Lung (tissue), 12 donors: ENCODE data around the gene EDEM3. TPM values are rescaled to one million over a fixed set of nuclear protein-coding genes. Genes with fewer than 3 reads are reported as not detected.

Experiments used
- ATAC-seq: fragments of 200-7000 bp; cut with Tn5 transposase; one replicate; pipeline ENCODE4 v1.9.1; 2020; ENCODE audit warnings: moderate number of reproducible peaks; ENCODE audit not compliant: insufficient read depth, low FRiP score
- DNase-seq, 3 donors: peaks; one replicate each; pipeline ENCODE4 v3.0.0-alpha.2; 2013 to 2017
- H3K27ac ChIP-seq, 2 donors: one replicate each; pipeline ENCODE4 v1.5.1; 2013; ENCODE audit warnings: mild to moderate bottlenecking in 2 of 2, moderate library complexity in 2 of 2, control low read depth in 1 of 2, inconsistent platforms in 1 of 2, low read depth in 1 of 2, low read length in 1 of 2
- H3K27me3 ChIP-seq, 3 donors: one replicate each; pipeline ENCODE4 v1.5.1; 2013; ENCODE audit warnings: low read length in 2 of 3; ENCODE audit not compliant: control insufficient read depth in 3 of 3, insufficient read depth in 3 of 3
- H3K36me3 ChIP-seq, 4 donors: one replicate each; pipeline ENCODE4 v1.5.1; 2013; ENCODE audit warnings: low read length in 4 of 4, mild to moderate bottlenecking in 1 of 4, moderate library complexity in 1 of 4; ENCODE audit not compliant: control insufficient read depth in 4 of 4, insufficient read depth in 4 of 4
- H3K4me1 ChIP-seq, 5 donors: one replicate each; pipeline ENCODE4 v1.5.1; 2013; ENCODE audit warnings: low read length in 5 of 5, mild to moderate bottlenecking in 2 of 5, moderate library complexity in 1 of 5; ENCODE audit not compliant: control insufficient read depth in 5 of 5, insufficient read depth in 5 of 5
- H3K4me3 ChIP-seq: one replicate; pipeline ENCODE4 v1.5.1; 2013; ENCODE audit warnings: mild to moderate bottlenecking, control low read depth, moderate library complexity
- H3K9ac ChIP-seq, 2 donors: one replicate each; pipeline ENCODE4 v1.5.1; 2013; ENCODE audit warnings: low read length in 2 of 2, control low read depth in 1 of 2; ENCODE audit not compliant: insufficient read depth in 1 of 2
- H3K9me3 ChIP-seq, 4 donors: one replicate each; pipeline ENCODE4 v1.5.1; 2013; ENCODE audit warnings: low read length in 3 of 4, mild to moderate bottlenecking in 1 of 4, moderate library complexity in 1 of 4; ENCODE audit not compliant: control insufficient read depth in 4 of 4, insufficient read depth in 3 of 4
- CTCF ChIP-seq: IDR thresholded peaks from 2 replicates; pipeline ENCODE4 v1.5.1; 2012; ENCODE audit warnings: mild to moderate bottlenecking; ENCODE audit errors: control extremely low read depth, extremely low read depth
- WGBS, 2 donors: extraction: QIAGEN DNeasy Blood & Tissue Kit; methylation state at CpG; one replicate each; pipeline ENCODE4 v1.1.7; 2013; 5-methylcytosine and 5-hydroxymethylcytosine counted together
- polyA plus RNA-seq, 2 donors: library from polyadenylated mRNA; stranded (reverse); fragments of 200-250 nt; gene quantifications; one replicate each; pipeline ENCODE4 v1.2.1, GENCODE V29; 2013
- total RNA-seq, 2 donors: library from RNA; depleted of rRNA in 1 of 2; stranded (reverse); fragments of >200 nt in 1 of 2; gene quantifications; one replicate each; pipeline ENCODE4 v1.2.1, GENCODE V29; 2014 to 2021
- donor health status: control.
- donor health status: control.
- donor health status: Bipolar disorder and iron deficiency.
- donor health status: healthy.
- donor health status: DM: yes; HTN: yes; CAD: no.

EDEM3 gene
- total and polyA plus RNA-seq, 4 donors: 12.2 to 54.9 (median 21.1) TPM

- Histone ChIP-seq H3K27me3 (no peaks in the 10 kb centered on the region), H3K9ac (no peak overlapping the region), H3K36me3 (no peaks in the 10 kb centered on the region), H3K9me3 (peaks cover 0 to 2% (median 0%) of the 10 kb centered on the region in 4 donors), H3K4me3 (no peak overlapping the region), H3K4me1 (peaks cover 0 to under 1% (median 0%) of the 10 kb centered on the region in 5 donors), H3K27ac (no peak overlapping the region)
- TF ChIP-seq CTCF: no peak
- DNase-seq (no peak), ATAC-seq (no peak)
These were observed 99.5 kb downstream of the EDEM3 start for GRCh38 chr1:184655185-184655584.

DNA sequence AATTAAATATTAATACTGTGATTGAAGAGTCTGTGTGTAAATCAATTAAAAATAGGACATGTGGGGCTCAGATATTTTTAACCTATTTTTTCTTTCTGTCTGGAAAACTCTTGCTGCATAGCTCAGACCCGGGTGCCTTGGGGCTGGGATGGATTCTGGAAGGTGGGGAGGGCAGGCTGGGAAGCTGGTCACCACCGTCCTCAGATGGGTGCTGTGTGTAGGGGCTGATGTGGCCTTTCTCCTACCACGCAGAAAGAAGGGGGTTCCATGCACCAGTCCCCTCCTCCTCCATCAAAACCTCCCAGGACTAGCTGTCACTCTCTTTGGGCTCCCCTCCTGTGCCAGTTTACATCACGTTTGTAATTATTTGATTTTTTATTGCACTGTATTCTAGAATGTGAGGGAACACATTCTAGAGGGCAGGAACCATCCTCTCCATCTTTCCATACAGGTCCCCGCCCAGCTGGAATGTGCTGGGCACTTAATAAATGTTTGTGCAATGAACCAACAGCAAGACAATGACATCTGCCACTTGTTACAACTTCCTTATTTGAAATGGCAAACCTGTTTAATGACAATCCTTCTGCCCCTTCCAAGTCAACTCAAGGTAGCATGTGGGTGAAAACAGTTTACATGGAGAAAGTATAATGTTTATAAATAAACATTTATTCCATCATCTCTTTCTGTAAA lies 104.3 kb downstream of the EDEM3 start:
- Histone ChIP-seq H3K4me3 (no peak overlapping the region), H3K9me3 (peaks cover 0 to 2% (median 0%) of the 10 kb centered on the region in 4 donors), H3K9ac (no peak overlapping the region), H3K4me1 (peaks cover 0 to 5% (median 2%) of the 10 kb centered on the region in 5 donors), H3K27ac (no peak overlapping the region), H3K27me3 (no peaks in the 10 kb centered on the region), H3K36me3 (no peaks in the 10 kb centered on the region)
- WGBS, 2 donors: 69 to 86% methylated on average over 5 of the region's 5 CpGs
- no peak for TF ChIP-seq CTCF
- ATAC-seq: no peak
- no peak for DNase-seq

- DNase-seq (no peak), ATAC-seq (no peak)
- H3K9ac ChIP-seq: no peak overlapping the region
These were observed 105.2 kb downstream of the EDEM3 start for GRCh38 chr1:184649451-184649888.

More at GRCh38 chr1:184649451-184649888, 105.2 kb downstream of the EDEM3 start:
- Histone ChIP-seq H3K9me3 (peaks cover 0 to 2% (median 0%) of the 10 kb centered on the region in 4 donors), H3K27ac (peak overlapping the region in 1 of 2 donors; percentile 41), H3K4me1 (peaks cover 0 to 5% (median 2%) of the 10 kb centered on the region in 5 donors), H3K36me3 (no peaks in the 10 kb centered on the region), H3K4me3 (no peak overlapping the region), H3K27me3 (no peaks in the 10 kb centered on the region)
- TF ChIP-seq CTCF: no peak
- WGBS, 2 donors: 87 to 90% methylated on average over 7 of the region's 7 CpGs
